Measurements from ENCODE around the gene ACOX3.
"Not testable (repeated sequence)": the region's sequence is repeated elsewhere in the genome, so short reads cannot be mapped to it uniquely, and the experiment has no call there.

Gene ACOX3

DNA sequence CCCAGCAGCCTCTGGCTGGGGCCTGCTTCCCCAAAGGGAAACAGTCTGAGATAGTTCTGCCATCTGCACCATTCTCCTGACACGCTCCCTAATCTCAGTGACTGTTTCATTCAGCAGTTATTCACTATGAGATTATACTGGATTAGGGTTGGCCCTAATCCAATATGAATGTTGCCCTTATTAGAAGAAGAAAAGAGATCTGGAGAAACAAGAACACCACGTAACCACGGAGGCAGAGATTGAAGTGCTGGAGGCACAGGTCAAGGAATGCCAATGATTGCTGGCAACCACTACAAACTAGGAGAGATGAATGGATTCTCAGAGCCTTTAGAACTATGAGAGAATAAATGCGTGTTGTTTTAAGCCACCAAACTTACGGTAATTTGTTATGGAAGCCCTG lies 7.4 kb downstream of the ACOX3 start:
- no peak for DNase-seq (ENCODE audit: low read depth in 2 of 2)

DNA sequence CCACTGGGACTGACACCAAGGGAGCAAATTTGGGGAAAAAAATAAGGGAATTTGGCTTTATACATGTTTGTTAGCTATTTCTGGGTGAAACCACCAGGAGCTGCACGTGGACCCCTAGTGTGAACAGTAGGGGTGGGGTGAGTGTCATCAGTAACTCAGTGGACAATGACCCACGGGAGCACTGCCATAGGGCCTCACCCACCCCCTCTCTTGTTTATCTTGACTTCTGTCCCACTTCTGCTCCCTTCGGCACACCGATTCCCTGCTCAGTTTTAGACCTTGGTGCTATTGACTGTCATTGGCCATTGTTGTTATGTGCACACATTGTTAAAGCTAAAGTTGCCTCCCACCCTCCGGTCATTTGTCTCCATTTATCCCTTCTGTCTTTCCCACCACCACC lies 9.0 kb downstream of the ACOX3 start:
- DNase-seq (ENCODE audit: low read depth in 2 of 2) = no peak

DNA sequence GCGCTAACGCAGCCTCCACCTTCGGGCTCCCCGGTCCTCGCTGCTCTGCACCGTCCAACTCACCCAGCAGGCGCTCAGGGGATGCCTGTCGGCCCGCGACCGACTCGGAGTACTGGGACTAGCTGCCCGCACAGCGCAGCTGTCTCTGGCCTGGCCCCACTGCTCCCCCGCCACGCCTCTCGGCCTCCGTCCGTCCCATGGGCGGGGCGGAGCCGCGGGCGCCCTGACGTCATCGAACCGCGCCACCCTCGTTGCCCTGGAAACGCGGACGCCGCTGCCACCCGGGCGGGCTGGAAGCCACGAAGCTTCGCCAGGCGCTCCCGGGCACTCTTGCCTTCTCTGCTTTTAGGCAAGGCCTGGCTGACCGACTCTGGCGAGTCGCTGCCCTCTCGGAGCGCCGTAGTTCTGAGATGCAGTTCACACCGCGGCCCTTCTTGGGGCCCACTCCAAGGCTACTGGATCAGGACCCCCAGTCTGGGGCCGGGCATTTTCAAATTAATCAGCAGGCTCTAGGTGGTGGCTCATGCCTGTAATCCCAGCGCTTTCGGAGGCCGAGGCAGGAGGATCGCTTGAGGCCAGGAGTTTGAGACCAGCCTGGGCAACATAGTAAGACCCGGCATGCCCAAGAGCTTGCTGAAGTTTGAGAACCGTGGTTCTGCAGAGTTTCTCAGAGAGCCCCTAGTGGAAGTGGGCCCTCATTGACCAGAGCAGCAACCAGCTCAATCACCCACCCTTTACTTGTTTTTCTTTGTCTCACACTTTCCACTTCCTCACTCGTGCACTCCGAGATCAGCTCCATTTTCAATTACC lies 12.0 kb downstream of the ACOX3 start:
- peak; percentile 65 for DNase-seq (ENCODE audit: low read depth in 2 of 2)

DNA sequence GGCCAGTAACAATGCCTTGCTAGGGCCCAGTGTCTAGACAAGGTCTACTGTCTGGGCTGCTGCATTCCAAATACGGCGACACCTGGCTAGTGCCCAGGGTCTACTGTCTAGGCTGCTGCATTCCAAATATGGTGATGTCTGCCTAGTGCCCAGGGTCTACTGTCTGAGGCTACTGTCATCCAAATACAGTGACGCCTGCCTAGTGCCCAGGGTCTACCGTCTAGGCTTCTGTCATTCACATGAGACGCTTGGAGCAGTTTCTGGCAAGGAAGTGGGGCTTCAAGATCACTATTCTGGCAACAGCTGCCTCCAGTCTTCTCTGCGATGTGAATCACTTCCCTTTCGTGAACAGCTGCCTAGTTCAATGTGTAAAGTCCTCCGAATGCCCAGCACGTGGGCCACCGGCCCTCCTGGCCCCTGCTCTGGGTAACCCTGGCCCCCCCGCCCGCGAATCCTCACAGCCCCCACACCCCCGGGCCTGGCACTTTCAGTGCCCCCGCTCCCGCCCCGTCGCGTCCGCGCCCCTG lies 12.7 kb downstream of the ACOX3 start:
- DNase-seq (ENCODE audit: low read depth in 2 of 2) = no peak

DNA sequence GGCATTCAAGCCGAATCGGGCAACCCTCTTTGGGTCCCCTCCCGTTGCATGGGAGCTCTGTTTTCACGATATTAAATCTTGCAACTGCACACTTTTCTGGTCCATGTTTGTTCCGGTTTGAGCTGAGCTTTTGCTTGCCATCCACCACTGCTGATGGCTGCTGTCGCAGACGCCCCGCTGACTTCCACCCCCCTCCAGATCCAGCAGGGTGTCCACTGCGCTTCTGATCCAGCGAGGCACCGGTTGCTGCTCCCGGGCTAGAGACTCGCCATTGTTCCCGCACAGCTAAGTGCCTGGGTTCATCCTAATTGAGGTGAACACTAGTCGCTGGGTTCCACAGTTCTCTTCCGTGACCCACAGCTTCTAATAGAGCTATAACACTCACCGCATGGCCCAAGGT lies 13.3 kb downstream of the ACOX3 start:
- DNase-seq (ENCODE audit: low read depth in 2 of 2) = no peak

DNA sequence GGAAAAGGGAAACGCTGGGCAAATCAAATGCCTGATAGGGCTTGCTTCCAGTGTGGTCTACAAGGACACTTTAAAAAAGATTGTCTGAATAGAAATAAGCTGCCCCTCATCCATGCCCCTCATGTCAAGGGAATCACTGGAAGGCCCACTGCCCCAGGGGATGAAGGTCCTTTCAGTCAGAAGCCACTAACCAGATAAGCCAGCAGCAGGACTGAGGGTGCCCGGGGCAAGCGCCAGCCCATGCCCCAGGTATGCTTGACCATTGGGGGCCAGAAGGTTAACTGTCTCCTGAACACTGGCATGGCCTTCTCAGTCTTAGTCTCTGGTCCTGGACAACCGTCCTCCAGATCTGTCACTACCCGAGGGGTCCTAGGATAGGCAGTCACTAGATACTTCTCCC lies 17.7 kb downstream of the ACOX3 start:
- DNase-seq (ENCODE audit: low read depth in 2 of 2) = no peak

DNA sequence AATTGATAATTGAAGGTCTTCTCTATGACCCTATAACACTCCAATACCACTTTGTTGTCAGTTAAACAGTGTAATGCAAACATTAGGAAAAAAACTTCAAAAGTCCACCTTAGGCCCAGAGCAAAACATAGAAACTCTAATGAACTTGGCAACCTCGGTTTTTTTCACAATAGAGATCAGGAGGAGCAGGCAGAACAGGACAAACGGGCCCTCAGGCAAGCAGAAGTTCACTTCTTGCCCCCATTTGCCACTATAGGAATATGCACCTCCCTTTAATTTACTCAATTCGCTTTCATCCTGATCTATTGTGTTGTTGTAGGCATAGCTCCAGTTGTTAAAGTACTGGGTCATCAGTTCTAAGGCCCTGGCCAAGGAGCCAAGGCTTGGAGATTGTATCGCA lies 18.2 kb downstream of the ACOX3 start:
- no peak for DNase-seq (ENCODE audit: low read depth in 2 of 2)

DNA sequence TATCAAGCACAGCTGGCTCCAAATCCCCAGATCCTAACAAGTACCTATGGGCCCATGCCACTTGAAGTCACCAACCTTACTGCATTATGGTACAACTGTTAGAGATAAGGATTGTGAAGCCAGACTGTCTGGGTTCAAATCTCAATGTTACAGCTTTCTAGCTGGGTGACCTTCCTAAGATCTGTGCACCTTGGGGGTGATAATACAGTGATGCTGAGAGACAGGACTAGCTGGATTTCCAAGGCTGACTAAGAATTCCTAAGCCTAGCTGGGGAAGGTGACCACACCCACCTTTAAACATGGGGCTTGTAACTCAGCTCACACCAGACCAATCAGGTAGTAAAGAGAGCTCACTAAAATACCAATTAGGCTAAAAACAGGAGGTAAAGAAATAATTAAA lies 20.4 kb downstream of the ACOX3 start:
- DNase-seq (ENCODE audit: low read depth in 2 of 2) = not testable (repeated sequence)

DNA sequence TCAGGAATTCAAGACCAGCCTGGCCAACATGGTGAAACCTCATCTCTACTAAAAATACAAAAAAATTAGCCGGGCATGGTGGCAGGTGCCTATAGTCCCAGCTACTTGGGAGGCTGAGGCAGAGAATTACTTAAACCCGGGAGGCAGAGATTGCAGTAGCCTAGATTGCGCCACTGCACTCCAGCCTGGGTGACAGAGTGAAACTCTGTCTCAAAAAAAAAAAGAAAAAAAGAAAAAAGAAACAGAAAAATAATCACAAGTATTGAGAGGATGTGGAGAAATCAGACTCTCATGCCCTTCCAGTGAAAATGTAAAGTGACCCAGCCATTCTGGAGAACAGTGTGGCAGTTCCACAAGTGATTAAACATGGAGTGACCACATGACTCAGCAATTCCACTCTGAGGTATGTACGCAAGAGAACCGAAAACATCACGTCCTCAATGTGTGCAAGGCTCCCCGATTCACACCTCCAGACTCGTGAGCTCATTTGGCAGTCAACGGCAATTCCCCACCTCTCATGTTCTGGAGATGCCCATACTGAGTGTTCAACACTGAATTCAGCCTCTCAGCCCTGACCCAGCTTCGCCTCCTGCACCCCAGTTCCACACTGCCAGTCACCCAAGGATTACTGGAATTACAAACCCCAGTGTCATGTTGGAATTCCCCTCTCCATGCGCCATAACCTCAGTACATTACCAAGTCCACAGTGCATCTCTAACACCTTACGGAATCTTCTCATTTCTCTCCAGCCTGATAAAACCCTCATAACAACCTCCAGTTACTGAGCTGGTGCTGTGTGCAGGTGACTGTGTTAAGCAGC lies 21.1 kb downstream of the ACOX3 start:
- DNase-seq (ENCODE audit: low read depth in 2 of 2) = no peak

DNA sequence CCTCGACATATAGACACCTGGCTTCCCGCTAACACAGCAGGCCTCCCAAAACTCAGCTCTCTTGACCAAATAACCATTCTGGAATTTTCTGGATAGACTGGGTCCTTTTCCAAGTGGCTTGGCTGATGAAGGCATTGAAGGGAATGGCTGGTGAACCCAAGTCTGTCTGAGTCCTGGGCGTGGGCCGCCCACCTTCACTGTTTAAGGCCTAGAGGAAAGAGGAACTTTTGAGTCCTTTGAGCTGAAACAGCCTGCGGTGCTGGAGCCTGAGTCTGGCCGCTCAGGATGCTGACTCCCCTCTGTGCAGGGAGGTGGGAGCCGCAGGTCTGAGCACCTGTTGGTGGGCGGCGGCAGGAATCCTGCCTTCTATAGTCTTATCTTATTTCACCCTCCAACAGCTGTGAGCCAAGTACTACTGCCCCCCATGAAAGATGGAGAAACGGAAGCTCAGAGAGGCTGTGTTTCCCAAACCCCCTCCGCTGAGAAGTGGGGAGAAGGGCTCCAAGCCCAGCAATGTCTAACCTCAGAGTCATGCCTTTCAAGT lies 23.4 kb downstream of the ACOX3 start:
- no peak for DNase-seq (ENCODE audit: low read depth in 2 of 2)

DNA sequence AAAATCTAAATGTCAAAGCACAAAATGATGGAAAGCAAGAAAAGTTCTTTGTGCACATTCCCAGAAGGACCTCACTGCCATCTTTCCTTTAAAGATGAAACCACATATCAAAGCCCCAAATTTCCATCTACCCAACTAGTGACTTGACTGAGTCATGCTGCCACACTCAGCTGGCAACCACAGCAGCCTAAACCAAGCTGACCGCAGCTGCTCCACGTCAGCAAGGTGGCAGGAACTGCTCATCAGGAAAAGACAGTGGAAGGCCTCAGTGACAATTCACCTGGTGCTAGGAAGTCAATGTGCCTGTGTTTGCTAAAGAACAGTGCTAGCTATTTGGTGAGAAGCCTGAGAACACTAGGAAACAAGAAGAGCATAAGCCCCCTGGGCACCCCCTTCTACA lies 26.1 kb downstream of the ACOX3 start:
- no peak for DNase-seq (ENCODE audit: low read depth in 2 of 2)

DNA sequence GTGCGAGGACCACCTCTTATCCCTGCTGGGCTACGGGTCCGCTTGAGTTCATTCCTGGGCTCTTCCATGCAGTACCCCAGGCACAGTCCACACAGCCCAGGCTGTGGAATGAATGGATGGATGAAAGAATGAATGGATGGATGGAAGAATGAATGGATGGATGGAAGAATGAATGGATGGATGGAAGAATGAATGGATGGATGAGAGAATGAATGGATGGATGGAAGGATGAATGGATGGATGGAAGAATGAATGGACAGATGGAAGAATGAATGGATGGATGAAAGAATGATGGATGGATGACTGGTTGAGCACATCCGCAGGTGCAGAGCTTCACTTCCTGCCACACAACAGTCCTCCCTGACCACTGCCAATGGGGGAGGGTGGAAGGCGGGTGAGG lies 28.2 kb downstream of the ACOX3 start:
- DNase-seq (ENCODE audit: low read depth in 2 of 2) = no peak

DNA sequence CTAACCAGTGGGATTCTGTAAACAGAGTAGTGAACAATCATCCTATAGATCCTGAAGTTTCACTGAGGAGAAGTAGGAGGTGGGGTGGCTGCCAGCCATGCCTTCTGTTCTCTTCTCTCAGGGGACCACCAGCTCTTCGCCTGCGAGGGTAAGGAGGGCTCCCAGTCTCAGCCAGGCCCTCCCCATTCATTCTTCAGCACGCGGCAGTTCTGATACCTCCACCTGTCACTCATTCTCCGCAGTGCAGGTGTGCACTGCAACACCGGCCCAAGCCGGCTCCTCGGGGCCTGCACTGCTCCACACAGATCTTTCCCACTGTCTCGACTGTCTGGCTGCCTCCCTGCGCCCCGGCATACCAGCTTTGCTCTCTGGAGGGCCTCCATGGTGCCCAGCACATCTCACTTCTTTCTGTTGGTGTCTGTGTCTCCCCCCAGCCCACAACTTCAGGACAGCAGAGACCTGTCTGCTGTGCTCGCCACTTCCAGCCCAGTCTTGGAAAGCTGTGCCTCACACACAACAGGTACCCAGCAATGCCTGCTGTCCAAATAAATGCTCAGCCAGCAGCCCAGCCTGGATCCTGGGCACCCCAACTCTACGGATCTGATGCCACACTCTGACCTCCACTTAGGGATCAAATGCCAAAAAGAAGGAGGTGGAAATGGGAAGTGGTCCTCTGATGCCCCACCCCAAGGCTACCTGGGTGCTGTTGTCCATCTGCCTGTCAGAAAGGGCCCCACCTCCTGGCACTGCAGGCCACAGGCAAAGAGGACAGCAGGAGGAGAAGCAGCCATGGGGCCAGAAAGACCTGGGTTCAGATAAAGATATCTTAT lies 29.0 kb downstream of the ACOX3 start:
- DNase-seq (ENCODE audit: low read depth in 2 of 2) = no peak

DNA sequence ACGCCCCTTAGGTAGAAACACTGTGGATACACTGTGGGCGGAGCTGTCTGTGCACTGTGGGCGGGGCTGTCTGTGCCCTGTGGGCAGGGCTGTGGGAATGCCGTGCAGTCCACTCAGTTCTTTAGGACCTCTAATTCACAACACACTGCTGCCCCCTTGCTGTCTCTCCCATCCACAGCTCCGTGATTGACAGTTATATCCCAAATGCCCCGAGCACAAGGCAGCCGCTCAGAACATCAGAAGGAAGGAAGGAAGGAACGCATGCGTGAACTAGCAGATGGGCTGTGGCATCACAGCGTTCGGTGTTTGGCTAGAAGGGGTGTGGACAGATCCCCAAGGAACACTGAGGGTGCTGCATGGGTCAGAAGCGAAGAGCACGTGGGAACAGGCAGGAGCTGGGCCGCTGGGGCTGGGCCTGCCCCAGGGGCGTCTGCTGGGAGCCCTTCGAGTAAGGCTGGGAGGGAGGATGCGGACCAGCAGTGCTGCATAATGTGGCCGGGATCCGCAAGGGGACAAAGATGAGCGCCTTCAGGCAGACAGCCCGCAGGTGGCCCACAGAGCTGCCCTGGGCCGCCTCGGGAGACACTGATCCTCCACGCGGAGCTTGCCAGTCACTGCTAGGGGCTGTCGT lies 29.8 kb downstream of the ACOX3 start:
- no peak for DNase-seq (ENCODE audit: low read depth in 2 of 2)

DNA sequence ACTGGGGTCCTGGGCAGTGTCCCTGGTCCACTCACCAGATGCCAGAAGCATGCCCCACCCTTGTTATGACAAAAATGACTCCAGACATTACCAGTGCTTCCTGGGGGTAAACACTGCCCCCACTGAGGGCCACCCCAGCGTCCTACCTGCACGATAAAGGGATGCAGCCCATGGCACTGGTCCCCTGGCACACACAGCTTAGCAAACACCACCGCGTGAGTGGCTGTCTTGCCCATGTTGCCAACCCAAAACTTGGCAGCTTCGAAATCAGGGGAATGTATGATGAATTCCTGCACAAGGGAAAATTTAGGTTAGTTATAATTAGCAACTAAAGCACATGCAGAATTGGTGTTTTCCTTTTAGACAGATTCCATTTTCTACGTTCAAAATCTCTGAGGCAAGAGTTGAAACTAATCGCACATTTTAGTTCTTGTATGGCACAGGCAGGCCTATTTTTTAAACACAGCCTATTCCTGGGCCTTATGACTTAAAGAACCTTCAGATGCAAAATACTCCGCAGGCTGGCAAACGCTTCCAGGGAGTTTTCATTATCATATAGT lies 30.4 kb downstream of the ACOX3 start:
- no peak for DNase-seq (ENCODE audit: low read depth in 2 of 2)

DNA sequence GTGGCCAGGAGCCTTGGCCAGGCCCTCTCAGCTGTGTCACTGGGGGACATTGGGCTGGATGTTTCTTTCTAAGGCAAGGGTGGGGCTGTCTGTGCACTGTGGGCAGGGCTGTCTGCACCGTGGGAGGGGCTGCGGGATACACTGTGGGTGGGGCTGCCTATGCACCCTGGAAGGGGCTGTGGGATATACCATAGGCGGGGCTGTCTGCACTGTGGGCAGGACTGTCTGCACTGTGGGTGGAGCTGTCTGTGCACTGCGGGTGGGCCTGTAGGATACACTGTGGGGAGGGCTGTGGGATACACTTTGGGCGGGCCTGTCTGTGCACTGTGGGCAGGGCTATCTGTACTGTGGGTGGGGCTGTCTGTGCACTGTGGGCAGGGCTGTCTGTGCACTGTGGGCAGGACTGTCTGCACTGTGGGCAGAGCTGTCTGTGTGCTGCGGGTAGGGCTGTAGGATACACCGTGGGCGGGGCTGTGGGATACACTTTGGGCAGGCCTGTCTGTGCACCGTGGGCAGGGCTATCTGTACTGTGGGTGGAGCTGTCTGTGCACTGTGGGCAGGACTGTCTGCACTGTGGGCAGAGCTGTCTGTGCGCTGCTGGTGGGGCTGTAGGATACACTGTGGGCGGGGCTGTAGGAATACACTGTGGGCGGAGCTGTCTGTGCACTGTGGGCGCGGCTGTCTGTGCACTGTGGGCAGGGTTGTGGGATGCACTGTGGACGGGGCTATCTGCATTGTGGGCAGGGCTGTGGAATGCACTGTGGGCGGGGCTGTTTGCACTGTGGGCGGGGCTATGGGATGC lies 31.1 kb downstream of the ACOX3 start:
- no peak for DNase-seq (ENCODE audit: low read depth in 2 of 2)

DNA sequence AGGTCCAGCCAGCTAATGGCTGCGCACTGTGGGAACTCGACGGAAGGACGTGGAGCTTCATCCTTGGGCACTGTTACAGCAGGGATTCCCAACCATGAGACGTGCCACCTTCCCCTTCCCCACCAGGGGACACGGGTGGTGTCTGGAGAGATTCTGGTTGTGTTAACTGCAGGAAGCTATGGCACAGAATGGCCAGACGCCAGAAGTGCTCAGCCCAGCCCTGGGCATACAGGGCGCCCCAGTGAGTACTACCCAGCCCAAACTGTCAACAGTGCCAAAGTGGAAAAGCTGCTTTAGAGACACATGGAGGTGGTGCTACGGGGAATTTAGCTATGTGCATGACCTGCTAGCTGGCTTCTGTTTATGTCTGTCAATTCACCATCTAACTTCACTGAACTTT lies 32.8 kb downstream of the ACOX3 start:
- DNase-seq (ENCODE audit: low read depth in 2 of 2) = no peak

DNA sequence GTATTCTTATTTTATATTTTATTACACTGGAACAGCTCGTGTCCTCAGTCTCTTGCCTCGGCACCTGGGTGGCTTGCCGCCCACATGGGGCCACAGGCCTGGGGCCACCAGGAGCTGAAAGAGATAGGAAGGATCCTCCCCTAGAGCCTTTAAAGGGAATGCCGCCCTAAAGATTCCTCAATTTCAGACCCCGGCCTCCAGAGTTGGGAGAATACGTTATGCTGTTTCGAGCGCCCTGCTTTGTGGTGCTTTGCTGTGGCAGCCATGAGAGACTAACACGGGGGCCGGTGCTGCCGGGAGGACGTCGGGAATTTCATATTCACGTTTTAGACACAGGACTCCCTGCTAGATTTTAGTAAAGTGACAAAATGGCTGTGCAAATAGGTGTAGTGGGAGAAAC lies 33.2 kb downstream of the ACOX3 start:
- no peak for DNase-seq (ENCODE audit: low read depth in 2 of 2)

DNA sequence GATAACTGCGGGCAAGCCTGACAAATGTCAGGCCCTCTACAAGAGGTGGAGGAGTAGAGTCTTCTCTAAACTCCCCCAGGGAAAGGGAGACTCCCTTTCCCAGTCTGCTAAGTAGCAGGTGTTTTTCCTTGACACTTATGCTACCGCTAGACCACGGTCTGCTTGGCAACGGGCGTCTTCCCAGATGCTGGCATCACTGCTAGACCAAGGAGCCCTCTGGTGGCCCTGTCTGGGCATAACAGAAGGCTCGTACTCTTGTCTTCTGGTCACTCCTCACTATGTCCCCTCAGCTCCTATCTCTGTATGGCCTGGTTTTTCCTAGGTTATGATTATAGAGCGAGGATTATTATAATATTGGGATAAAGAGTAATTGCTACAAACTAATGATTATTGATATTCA lies 33.6 kb downstream of the ACOX3 start:
- not testable (repeated sequence) for DNase-seq (ENCODE audit: low read depth in 2 of 2)

DNA sequence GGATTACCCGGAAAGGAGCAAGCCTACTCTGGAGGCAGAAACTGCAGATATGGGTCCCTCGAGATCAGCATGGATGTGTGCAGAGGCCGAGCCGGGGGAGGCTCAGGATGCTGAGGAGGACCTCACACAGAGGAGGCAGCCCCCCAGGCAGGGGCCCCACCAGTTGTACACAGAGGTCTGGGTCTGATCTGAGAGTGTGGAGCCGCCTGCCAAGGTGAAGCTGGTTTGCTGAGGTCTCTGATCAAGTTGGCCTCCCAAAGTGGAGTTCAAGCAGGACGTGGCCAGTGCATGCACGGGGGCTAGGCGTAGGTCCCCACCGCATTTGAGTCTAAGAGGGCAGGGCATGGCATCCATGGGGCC lies 35.0 kb downstream of the ACOX3 start:
- no peak for DNase-seq (ENCODE audit: low read depth in 2 of 2)

All from fibroblast of skin of left quadriceps (primary cell).